Mucosa of stomach (tissue), 1 donor: ENCODE results near the gene TBL1X.
"Not testable (repeated sequence)": the region's sequence is repeated elsewhere in the genome, so short reads cannot be mapped to it uniquely, and the experiment has no call there.

Experiments
- H3K27me3 ChIP-seq: one replicate; pipeline ENCODE4 v1.7.0; 2013; ENCODE audit warnings: mild to moderate bottlenecking, low read length; ENCODE audit not compliant: control insufficient read depth, insufficient read depth
- H3K36me3 ChIP-seq: one replicate; pipeline ENCODE4 v1.7.0; 2013; ENCODE audit warnings: low read length; ENCODE audit not compliant: control insufficient read depth, insufficient read depth
- H3K4me1 ChIP-seq: one replicate; pipeline ENCODE4 v1.7.0; 2013; ENCODE audit warnings: mild to moderate bottlenecking, low read length; ENCODE audit not compliant: control insufficient read depth, insufficient read depth
- H3K4me3 ChIP-seq: one replicate; pipeline ENCODE4 v1.7.0; 2013; ENCODE audit warnings: low read length
- H3K9ac ChIP-seq: one replicate; pipeline ENCODE4 v1.7.0; 2013; ENCODE audit warnings: mild to moderate bottlenecking, low read length, moderate library complexity
- H3K9me3 ChIP-seq: one replicate; pipeline ENCODE4 v1.7.0; 2013; ENCODE audit warnings: mild to moderate bottlenecking, low read length, moderate library complexity; ENCODE audit not compliant: control insufficient read depth
- donor health status: Pancreatic carcinoma.

Gene TBL1X

GRCh38 chrX:9746148-9746888, 281.5 kb downstream of the TBL1X start:
- Histone ChIP-seq H3K9me3 (no peaks in the 10 kb centered on the region), H3K4me1 (no peaks in the 10 kb centered on the region), H3K9ac (no peak overlapping the region), H3K27me3 (no peaks in the 10 kb centered on the region), H3K36me3 (no peaks in the 10 kb centered on the region), H3K4me3 (no peak overlapping the region)

GRCh38 chrX:9747644-9748043, 282.8 kb downstream of the TBL1X start:
- Histone ChIP-seq H3K36me3 (no peaks in the 10 kb centered on the region), H3K4me3 (no peak overlapping the region), H3K9me3 (no peaks in the 10 kb centered on the region), H3K4me1 (no peaks in the 10 kb centered on the region), H3K9ac (no peak overlapping the region), H3K27me3 (no peaks in the 10 kb centered on the region)

- Histone ChIP-seq H3K9ac (no peak overlapping the region), H3K36me3 (no peaks in the 10 kb centered on the region), H3K27me3 (no peaks in the 10 kb centered on the region), H3K4me3 (no peak overlapping the region), H3K9me3 (no peaks in the 10 kb centered on the region), H3K4me1 (no peaks in the 10 kb centered on the region)
These were observed 284.4 kb downstream of the TBL1X start for GRCh38 chrX:9749146-9749692.

GRCh38 chrX:9757366-9757765, 292.5 kb downstream of the TBL1X start:
- no peaks in the 10 kb centered on the region for H3K36me3 ChIP-seq
- no peaks in the 10 kb centered on the region for H3K27me3 ChIP-seq
- H3K4me3 ChIP-seq = no peak overlapping the region
- H3K9ac ChIP-seq = no peak overlapping the region
- no peaks in the 10 kb centered on the region for H3K4me1 ChIP-seq
- no peaks in the 10 kb centered on the region for H3K9me3 ChIP-seq

GRCh38 chrX:9758021-9758638, 293.3 kb downstream of the TBL1X start:
- Histone ChIP-seq H3K27me3 (no peaks in the 10 kb centered on the region), H3K36me3 (no peaks in the 10 kb centered on the region), H3K4me3 (no peak overlapping the region), H3K4me1 (no peaks in the 10 kb centered on the region), H3K9me3 (no peaks in the 10 kb centered on the region), H3K9ac (no peak overlapping the region)

- H3K36me3 ChIP-seq = no peaks in the 10 kb centered on the region
These were observed 294.5 kb downstream of the TBL1X start for GRCh38 chrX:9759337-9759736.

GRCh38 chrX:9765072-9765736, 300.3 kb downstream of the TBL1X start:
- Histone ChIP-seq H3K9me3 (no peaks in the 10 kb centered on the region), H3K4me3 (no peak overlapping the region), H3K36me3 (no peaks in the 10 kb centered on the region), H3K4me1 (no peaks in the 10 kb centered on the region), H3K27me3 (peaks cover 9% of the 10 kb centered on the region), H3K9ac (no peak overlapping the region)

More at GRCh38 chrX:9759337-9759736, 294.5 kb downstream of the TBL1X start:
- Histone ChIP-seq H3K9me3 (no peaks in the 10 kb centered on the region), H3K4me3 (no peak overlapping the region), H3K4me1 (no peaks in the 10 kb centered on the region), H3K27me3 (no peaks in the 10 kb centered on the region), H3K9ac (no peak overlapping the region)

GRCh38 chrX:9765737-9766097, 300.9 kb downstream of the TBL1X start, which contains the start of gene GPR143:
TSS of gene GPR143 (minus strand) at chrX:9765847. CDS start at chrX:9765817, 30 bp downstream.
- Histone ChIP-seq H3K4me1 (no peaks in the 10 kb centered on the region), H3K9ac (no peak within 1 kb of the TSS), H3K36me3 (no peaks in the 10 kb centered on the region), H3K27me3 (peaks cover 9% of the 10 kb centered on the region), H3K4me3 (no peak within 1 kb of the TSS), H3K9me3 (no peaks in the 10 kb centered on the region)

GRCh38 chrX:9767375-9767774, 302.5 kb downstream of the TBL1X start:
- no peaks in the 10 kb centered on the region for H3K4me1 ChIP-seq
- H3K27me3 ChIP-seq = peaks cover 9% of the 10 kb centered on the region
- no peak overlapping the region for H3K9ac ChIP-seq
- H3K9me3 ChIP-seq = no peaks in the 10 kb centered on the region
- H3K36me3 ChIP-seq = no peaks in the 10 kb centered on the region
- H3K4me3 ChIP-seq = no peak overlapping the region

- not testable (repeated sequence) for H3K4me3 ChIP-seq, H3K36me3 ChIP-seq, H3K4me1 ChIP-seq, H3K27me3 ChIP-seq, H3K9ac ChIP-seq, H3K9me3 ChIP-seq
These were observed 303.5 kb downstream of the TBL1X start for GRCh38 chrX:9768321-9768839.

GRCh38 chrX:9770319-9770718, 305.5 kb downstream of the TBL1X start:
- no peak overlapping the region for H3K4me3 ChIP-seq
- no peak overlapping the region for H3K9ac ChIP-seq
- H3K36me3 ChIP-seq = no peaks in the 10 kb centered on the region
- H3K4me1 ChIP-seq = no peaks in the 10 kb centered on the region
- H3K9me3 ChIP-seq = no peaks in the 10 kb centered on the region
- peaks cover 7% of the 10 kb centered on the region for H3K27me3 ChIP-seq

GRCh38 chrX:9772943-9773342, 308.1 kb downstream of the TBL1X start:
- H3K4me3 ChIP-seq = no peak overlapping the region
- no peaks in the 10 kb centered on the region for H3K4me1 ChIP-seq
- no peaks in the 10 kb centered on the region for H3K27me3 ChIP-seq
- H3K9ac ChIP-seq = no peak overlapping the region
- no peaks in the 10 kb centered on the region for H3K9me3 ChIP-seq
- H3K36me3 ChIP-seq = no peaks in the 10 kb centered on the region
